KG1 (cell line): ENCODE measurements around the gene TTC34.
"Not testable (repeated sequence)": the region's sequence is repeated elsewhere in the genome, so short reads cannot be mapped to it uniquely, and the experiment has no call there.

Experiments
- DNase-seq: peaks from one replicate; lab custom pipeline; 2025; lab: John Stamatoyannopoulos, UW

The TTC34 gene

GRCh38 chr1:2628191-2628932 lies 173.1 kb downstream of the TTC34 start:
- DNase-seq: no peak

- DNase-seq: no peak
Observed at GRCh38 chr1:2627746-2628145, 173.7 kb downstream of the TTC34 start.

GRCh38 chr1:2625748-2626147 lies 175.7 kb downstream of the TTC34 start:
- not testable (repeated sequence) for DNase-seq

GRCh38 chr1:2625311-2625710 lies 176.2 kb downstream of the TTC34 start:
- no peak for DNase-seq

- no peak for DNase-seq
Observed at GRCh38 chr1:2624735-2625300, 176.7 kb downstream of the TTC34 start.

- DNase-seq: no peak
Observed at GRCh38 chr1:2623571-2624337, 177.7 kb downstream of the TTC34 start.

GRCh38 chr1:2617971-2618470 lies 183.5 kb downstream of the TTC34 start:
- no peak for DNase-seq

- DNase-seq: no peak
Observed at GRCh38 chr1:2614145-2614544, 187.3 kb downstream of the TTC34 start.

- no peak for DNase-seq
Observed at GRCh38 chr1:2612591-2613365, 188.7 kb downstream of the TTC34 start.

GRCh38 chr1:2611621-2612437 lies 189.7 kb downstream of the TTC34 start:
- DNase-seq: no peak

GRCh38 chr1:2611031-2611501 lies 190.4 kb downstream of the TTC34 start:
- no peak for DNase-seq

- DNase-seq: no peak
Observed at GRCh38 chr1:2610036-2610959, 191.2 kb downstream of the TTC34 start.

- no peak for DNase-seq
Observed at GRCh38 chr1:2609319-2610035, 192.0 kb downstream of the TTC34 start.

- DNase-seq: no peak
Observed at GRCh38 chr1:2607641-2608091, 193.8 kb downstream of the TTC34 start.

GRCh38 chr1:2606881-2607621 lies 194.4 kb downstream of the TTC34 start:
- DNase-seq: no peak

GRCh38 chr1:2606396-2606880 lies 195.1 kb downstream of the TTC34 start:
- DNase-seq: no peak

GRCh38 chr1:2605509-2606395 lies 195.7 kb downstream of the TTC34 start:
- no peak for DNase-seq
